Testis (tissue), 2 donors: Measurements from ENCODE around the gene VPREB3.

Experiments used
- POLR2A ChIP-seq: fragments of 450-650 bp; IDR thresholded peaks from one replicate; pipeline ENCODE4 v1.6.1; 2017; ENCODE audit warnings: antibody characterized with exemption, mild to moderate bottlenecking, moderate library complexity
- TF ChIP-seq, protein P1 (sequence below), 3 experiments: fragments of 450-650 bp in 2 of 3; fragments of 200-600 bp in 1 of 3; sonication (generic) in 1 of 3; IDR thresholded peaks; one replicate each; pipeline ENCODE4 v1.5.1; 2016 to 2019; ENCODE audit warnings: antibody characterized with exemption in 3 of 3, mild to moderate bottlenecking in 2 of 3, moderate library complexity in 1 of 3

DNA sequence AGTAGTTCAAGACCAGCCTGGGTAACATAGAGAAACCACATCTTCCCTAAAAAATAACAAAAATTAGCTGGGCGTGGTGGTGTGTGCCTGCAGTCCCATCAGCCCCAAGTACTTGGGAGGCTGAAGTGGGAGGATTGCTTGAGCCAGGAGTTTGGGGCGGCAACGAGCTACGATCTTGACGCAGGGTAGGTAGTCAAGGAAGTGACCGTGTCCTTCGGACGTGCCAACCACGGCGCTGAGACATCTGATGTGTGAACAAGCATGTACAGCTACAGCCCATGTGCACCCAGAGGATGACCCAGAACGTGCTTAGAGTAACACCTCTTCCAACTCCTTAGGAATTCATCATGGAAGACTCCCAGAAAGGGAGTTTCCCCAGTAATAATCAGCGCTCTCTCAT lies 42.0 kb downstream of the VPREB3 start:
- TF ChIP-seq POLR2A, result no peak
- TF ChIP-seq, protein P1, sequence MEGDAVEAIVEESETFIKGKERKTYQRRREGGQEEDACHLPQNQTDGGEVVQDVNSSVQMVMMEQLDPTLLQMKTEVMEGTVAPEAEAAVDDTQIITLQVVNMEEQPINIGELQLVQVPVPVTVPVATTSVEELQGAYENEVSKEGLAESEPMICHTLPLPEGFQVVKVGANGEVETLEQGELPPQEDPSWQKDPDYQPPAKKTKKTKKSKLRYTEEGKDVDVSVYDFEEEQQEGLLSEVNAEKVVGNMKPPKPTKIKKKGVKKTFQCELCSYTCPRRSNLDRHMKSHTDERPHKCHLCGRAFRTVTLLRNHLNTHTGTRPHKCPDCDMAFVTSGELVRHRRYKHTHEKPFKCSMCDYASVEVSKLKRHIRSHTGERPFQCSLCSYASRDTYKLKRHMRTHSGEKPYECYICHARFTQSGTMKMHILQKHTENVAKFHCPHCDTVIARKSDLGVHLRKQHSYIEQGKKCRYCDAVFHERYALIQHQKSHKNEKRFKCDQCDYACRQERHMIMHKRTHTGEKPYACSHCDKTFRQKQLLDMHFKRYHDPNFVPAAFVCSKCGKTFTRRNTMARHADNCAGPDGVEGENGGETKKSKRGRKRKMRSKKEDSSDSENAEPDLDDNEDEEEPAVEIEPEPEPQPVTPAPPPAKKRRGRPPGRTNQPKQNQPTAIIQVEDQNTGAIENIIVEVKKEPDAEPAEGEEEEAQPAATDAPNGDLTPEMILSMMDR (IDR thresholded peaks at IDR 0.05), result no peak
